Adrenal gland (tissue), 12 donors: ENCODE data around the gene ARSH. TPM values are rescaled to one million over a fixed set of nuclear protein-coding genes. Genes with fewer than 3 reads are reported as not detected.

ENCODE experiments used
- DNase-seq, 7 donors: peaks; one replicate each; pipeline ENCODE4 v3.0.0-alpha.2; 2019 to 2020
- H3K27ac ChIP-seq, 5 donors: fragments of 200-600 bp; sonication (generic) in 4 of 5; 1 replicate in 3 of 5; 2 replicates in 2 of 5; pipeline versions ENCODE4 v1.5.1 to v1.8.0; 2016 to 2020; ENCODE audit warnings: mild to moderate bottlenecking in 1 of 5
- H3K27me3 ChIP-seq: fragments of 200-600 bp; 2 replicates; pipeline ENCODE4 v1.8.0; 2021
- H3K36me3 ChIP-seq, 2 donors: fragments of 200-600 bp; replicated peaks in 1 of 2; 1 replicate in 1 of 2; 2 replicates in 1 of 2; pipeline versions ENCODE4 v1.5.1 to v1.8.0; 2018 to 2022
- H3K4me1 ChIP-seq, 2 donors: fragments of 200-600 bp; replicated peaks in 1 of 2; 1 replicate in 1 of 2; 2 replicates in 1 of 2; pipeline versions ENCODE4 v1.5.1 to v1.8.0; 2018 to 2021
- H3K4me3 ChIP-seq, 4 donors: fragments of 200-600 bp; sonication (generic) in 3 of 4; one replicate each; pipeline ENCODE4 v1.5.1; 2016 to 2018
- H3K9me3 ChIP-seq, 3 donors: fragments of 200-600 bp; sonication (generic) in 1 of 3; replicated peaks in 1 of 3; 1 replicate in 2 of 3; 2 replicates in 1 of 3; pipeline versions ENCODE4 v1.5.1 to v1.8.0; 2016 to 2021
- CTCF ChIP-seq, 6 experiments: fragments of 450-650 bp in 4 of 6; fragments of 200-600 bp in 2 of 6; sonication (generic) in 1 of 6; IDR thresholded peaks; 1 replicate in 5 of 6; 2 replicates in 1 of 6; pipeline versions ENCODE4 v1.5.1 to v1.8.0; 2016 to 2021; ENCODE audit warnings: antibody characterized with exemption in 6 of 6, mild to moderate bottlenecking in 2 of 6, moderate library complexity in 1 of 6
- POLR2A ChIP-seq, 2 donors: fragments of 450-650 bp; IDR thresholded peaks; one replicate each; pipeline ENCODE4 v1.6.1; 2017; ENCODE audit warnings: antibody characterized with exemption in 2 of 2, mild to moderate bottlenecking in 2 of 2, moderate library complexity in 1 of 2
- WGBS, 4 donors: extraction: QIAGEN DNeasy Blood & Tissue Kit in 2 of 4; methylation state at CpG; one replicate each; pipeline versions ENCODE4 v1.1.5 to v1.1.7; 2013 to 2017; 5-methylcytosine and 5-hydroxymethylcytosine counted together
- intact Hi-C, 2 donors: fragments of 100-400 bp; cut with DNase I; formaldehyde crosslinking; loops; one replicate each; pipeline versions ENCODE4 v1.14.1 to v1.15.0; 2022 to 2023
- polyA plus RNA-seq, 3 donors: library from polyadenylated mRNA; stranded (reverse); fragments of 200-250 nt in 2 of 3; fragments of 350-450 nt in 1 of 3; fragmentation: Illumina TruSeq in 1 of 3; extraction: RNeasy Lipid Tissue Mini Kit (QIAGEN cat#74804) in 1 of 3; gene quantifications; one replicate each; pipeline ENCODE4 v1.2.3, GENCODE V29; 2013 to 2014
- total RNA-seq, 9 donors: library from RNA; depleted of rRNA in 4 of 9; stranded (reverse); fragments of >200 nt in 4 of 9; fragments of 120-200 nt in 1 of 9; fragmentation: NEBNext Ultra II Directional in 1 of 9; extraction: Animal tissue kit (Norgen Biotek cat#: 25700) in 1 of 9; gene quantifications; one replicate each; pipeline versions ENCODE4 v1.1.0 to v1.2.4, GENCODE V29; 2013 to 2023
- donor health status: healthy with polysubstance abuse.
- donor health status: Bipolar disorder and iron deficiency.
- donor health status: DM: yes; HTN: yes; CAD: no.
- donor health status: DM: no; HTN: no; CAD: no.
- donor health status: DM: no; HTN: no; CAD: no.
- donor health status: DM: yes; HTN: yes; CAD: no.

The ARSH gene
- total and polyA plus RNA-seq, 12 donors = not detected

- TF ChIP-seq POLR2A (IDR thresholded peaks at IDR 0.05) (no peak), CTCF (IDR thresholded peaks at IDR 0.05) (no peak)
Measured at GRCh38 chrX:2965965-2966364, 40.4 kb upstream of the ARSH start.

GRCh38 chrX:2967012-2967411, 39.3 kb upstream of the ARSH start:
- no peaks in the 10 kb centered on the region for H3K4me1 ChIP-seq

More at GRCh38 chrX:2965965-2966364, 40.4 kb upstream of the ARSH start:
- H3K36me3 ChIP-seq = no peaks in the 10 kb centered on the region
- H3K4me3 ChIP-seq = no peak overlapping the region
- no peaks in the 10 kb centered on the region for H3K4me1 ChIP-seq
- H3K27me3 ChIP-seq = no peaks in the 10 kb centered on the region
- DNase-seq = no peak
- intact Hi-C loops = no loop called here
- H3K27ac ChIP-seq = no peak overlapping the region
- WGBS, 4 donors = 80 to 83% (median 80%) methylated on average over 4 to 6 of the region's 6 CpGs
- H3K9me3 ChIP-seq = no peaks in the 10 kb centered on the region

GRCh38 chrX:2967584-2967983, 38.8 kb upstream of the ARSH start:
- TF ChIP-seq CTCF (IDR thresholded peaks at IDR 0.05) (no peak), POLR2A (IDR thresholded peaks at IDR 0.05) (no peak)
- Histone ChIP-seq H3K4me1 (no peaks in the 10 kb centered on the region), H3K27ac (no peak overlapping the region), H3K27me3 (no peaks in the 10 kb centered on the region), H3K4me3 (no peak overlapping the region), H3K9me3 (no peaks in the 10 kb centered on the region), H3K36me3 (no peaks in the 10 kb centered on the region)
- no peak for DNase-seq
- 79 to 82% (median 81%) methylated on average over 14 of the region's 14 CpGs for WGBS, 4 donors
- intact Hi-C loops = no loop called here

More at GRCh38 chrX:2967012-2967411, 39.3 kb upstream of the ARSH start:
- intact Hi-C loops = no loop called here
- Histone ChIP-seq H3K4me3 (no peak overlapping the region), H3K36me3 (no peaks in the 10 kb centered on the region), H3K9me3 (no peaks in the 10 kb centered on the region), H3K27me3 (no peaks in the 10 kb centered on the region), H3K27ac (no peak overlapping the region)
- WGBS, 4 donors = 70 to 95% (median 77%) methylated on average over 3 of the region's 3 CpGs
- no peak for DNase-seq
- TF ChIP-seq CTCF (IDR thresholded peaks at IDR 0.05) (no peak), POLR2A (IDR thresholded peaks at IDR 0.05) (no peak)

GRCh38 chrX:2967998-2968909, 38.1 kb upstream of the ARSH start:
- Histone ChIP-seq H3K9me3 (no peaks in the 10 kb centered on the region), H3K27me3 (no peaks in the 10 kb centered on the region), H3K36me3 (no peaks in the 10 kb centered on the region), H3K27ac (no peak overlapping the region), H3K4me1 (no peaks in the 10 kb centered on the region), H3K4me3 (no peak overlapping the region)
- TF ChIP-seq POLR2A (IDR thresholded peaks at IDR 0.05) = no peak
- no peak for TF ChIP-seq CTCF (IDR thresholded peaks at IDR 0.05)
- peak in 3 of 7 donors; percentile 3 to 53 (median 21) for DNase-seq
- WGBS, 4 donors = 47 to 64% (median 57%) methylated on average over 23 to 27 of the region's 27 CpGs
- intact Hi-C loops = no loop called here
